ENCODE measurements around the gene GRM4. TPM values are rescaled to one million over a fixed set of nuclear protein-coding genes. Genes with fewer than 3 reads are reported as not detected.

GRM4 gene
- total RNA-seq, 2 donors from 2014 or later: not detected

DNA sequence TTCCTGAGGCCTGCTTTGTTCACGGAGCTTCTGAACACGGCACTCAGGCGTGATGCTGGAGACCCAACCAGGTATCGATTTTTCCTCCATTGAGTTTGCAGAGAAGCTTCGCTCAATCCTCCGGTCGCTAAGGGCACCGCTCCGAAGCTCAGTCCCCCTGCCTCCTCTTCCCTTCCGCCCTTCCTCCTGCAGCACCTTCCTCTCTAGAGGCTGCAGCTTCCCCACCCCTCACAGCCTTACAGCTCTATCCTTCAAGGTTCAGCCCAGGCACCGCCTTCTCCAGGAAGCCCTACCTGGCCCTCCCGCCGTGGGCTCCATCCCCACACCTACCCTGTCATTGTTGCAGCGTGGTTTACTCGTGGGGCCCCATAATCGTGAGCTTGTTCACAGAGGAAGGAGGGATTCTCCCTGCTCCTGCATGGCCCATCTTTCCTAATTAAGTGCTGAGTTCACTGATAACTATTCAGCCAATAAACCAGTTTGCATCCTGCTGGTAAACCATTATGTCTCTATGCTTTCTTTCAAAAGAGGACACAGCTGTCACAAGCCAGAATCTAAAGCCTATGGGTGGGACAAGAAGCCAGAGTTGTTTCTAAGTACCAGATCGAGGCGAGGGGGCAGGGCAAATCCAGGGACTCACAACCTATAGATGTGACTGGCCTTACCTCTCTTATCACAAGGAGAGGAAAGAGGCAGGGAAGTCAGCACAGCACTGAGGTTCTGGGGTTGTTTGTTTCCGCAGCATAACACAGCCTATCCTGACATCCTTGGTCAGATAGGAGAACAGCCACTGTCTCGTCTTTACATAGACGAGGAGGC, 152.0 kb downstream of the GRM4 start:
- DNase-seq (ENCODE audit: low spot score) (no peak), ATAC-seq (ENCODE audit: insufficient number of reproducible peaks, low FRiP score, low read depth) (no peak)
- Histone ChIP-seq H3K27me3 (replicated peaks; ENCODE audit: insufficient read depth) (no peaks in the 10 kb centered on the region), H3K9me3 (peaks cover 7% of the 10 kb centered on the region), H3K27ac (no peak overlapping the region), H3K36me3 (no peaks in the 10 kb centered on the region), H3K4me1 (ENCODE audit: control insufficient read depth in 1 of 2, low read depth in 2 of 2) (no peaks in the 10 kb centered on the region), H3K4me3 (no peak overlapping the region)
- TF ChIP-seq, protein P1, sequence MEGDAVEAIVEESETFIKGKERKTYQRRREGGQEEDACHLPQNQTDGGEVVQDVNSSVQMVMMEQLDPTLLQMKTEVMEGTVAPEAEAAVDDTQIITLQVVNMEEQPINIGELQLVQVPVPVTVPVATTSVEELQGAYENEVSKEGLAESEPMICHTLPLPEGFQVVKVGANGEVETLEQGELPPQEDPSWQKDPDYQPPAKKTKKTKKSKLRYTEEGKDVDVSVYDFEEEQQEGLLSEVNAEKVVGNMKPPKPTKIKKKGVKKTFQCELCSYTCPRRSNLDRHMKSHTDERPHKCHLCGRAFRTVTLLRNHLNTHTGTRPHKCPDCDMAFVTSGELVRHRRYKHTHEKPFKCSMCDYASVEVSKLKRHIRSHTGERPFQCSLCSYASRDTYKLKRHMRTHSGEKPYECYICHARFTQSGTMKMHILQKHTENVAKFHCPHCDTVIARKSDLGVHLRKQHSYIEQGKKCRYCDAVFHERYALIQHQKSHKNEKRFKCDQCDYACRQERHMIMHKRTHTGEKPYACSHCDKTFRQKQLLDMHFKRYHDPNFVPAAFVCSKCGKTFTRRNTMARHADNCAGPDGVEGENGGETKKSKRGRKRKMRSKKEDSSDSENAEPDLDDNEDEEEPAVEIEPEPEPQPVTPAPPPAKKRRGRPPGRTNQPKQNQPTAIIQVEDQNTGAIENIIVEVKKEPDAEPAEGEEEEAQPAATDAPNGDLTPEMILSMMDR (IDR thresholded peaks at IDR 0.05): no peak

DNA sequence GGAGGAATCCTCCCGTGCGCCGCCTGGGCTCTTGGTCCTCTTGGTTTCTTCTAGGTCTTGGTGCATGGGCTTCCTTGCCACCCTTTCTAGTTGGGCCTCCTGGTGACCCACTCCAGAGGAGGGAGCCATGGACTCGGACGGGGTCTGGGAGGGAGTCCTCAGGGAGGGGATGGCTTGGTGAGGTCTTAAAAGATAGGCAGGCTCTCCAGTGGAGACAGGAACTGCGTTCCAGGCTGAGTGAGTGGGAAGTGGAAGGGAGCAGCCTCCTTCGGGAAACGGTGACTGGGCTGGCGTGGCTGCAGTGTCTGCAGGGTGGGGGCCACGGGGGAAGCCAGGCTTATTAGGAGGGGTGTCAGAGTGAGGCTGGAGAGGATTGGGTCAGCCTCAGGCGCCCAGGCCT, 152.8 kb downstream of the GRM4 start:
- H3K9me3 ChIP-seq: peaks cover 7% of the 10 kb centered on the region
- no peak for DNase-seq (ENCODE audit: low spot score)
- no peaks in the 10 kb centered on the region for H3K36me3 ChIP-seq

DNA sequence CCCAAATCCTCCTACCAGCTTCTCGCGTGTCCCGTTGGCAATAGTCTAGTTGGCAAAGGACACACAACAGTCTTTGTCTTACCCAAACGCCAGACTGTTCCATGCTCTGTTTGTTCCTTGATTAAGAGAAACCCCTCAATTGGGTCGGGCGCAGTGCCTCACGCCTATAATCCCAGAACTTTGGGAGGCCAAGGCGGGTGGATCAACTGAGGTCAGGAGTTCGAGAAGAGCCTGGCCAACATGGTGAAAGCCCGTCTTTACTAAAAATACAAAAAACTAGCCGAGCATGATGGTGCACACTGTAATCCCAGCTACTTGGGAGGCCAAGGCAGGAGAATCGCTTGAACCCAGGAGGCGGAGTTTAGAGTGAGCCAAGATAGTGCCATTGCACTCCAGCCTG, 153.7 kb downstream of the GRM4 start:
- no peaks in the 10 kb centered on the region for H3K27me3 ChIP-seq (replicated peaks; ENCODE audit: insufficient read depth)
- TF ChIP-seq, protein P1 (IDR thresholded peaks at IDR 0.05): no peak

More for the DNA sequence above, 152.8 kb downstream of the GRM4 start:
- H3K4me3 ChIP-seq: no peak overlapping the region
- no peak overlapping the region for H3K27ac ChIP-seq
- H3K27me3 ChIP-seq (replicated peaks; ENCODE audit: insufficient read depth): no peaks in the 10 kb centered on the region
- H3K4me1 ChIP-seq (ENCODE audit: control insufficient read depth in 1 of 2, low read depth in 2 of 2): no peaks in the 10 kb centered on the region
- TF ChIP-seq, protein P1 (IDR thresholded peaks at IDR 0.05): no peak
- no peak for ATAC-seq (ENCODE audit: insufficient number of reproducible peaks, low FRiP score, low read depth)

DNA sequence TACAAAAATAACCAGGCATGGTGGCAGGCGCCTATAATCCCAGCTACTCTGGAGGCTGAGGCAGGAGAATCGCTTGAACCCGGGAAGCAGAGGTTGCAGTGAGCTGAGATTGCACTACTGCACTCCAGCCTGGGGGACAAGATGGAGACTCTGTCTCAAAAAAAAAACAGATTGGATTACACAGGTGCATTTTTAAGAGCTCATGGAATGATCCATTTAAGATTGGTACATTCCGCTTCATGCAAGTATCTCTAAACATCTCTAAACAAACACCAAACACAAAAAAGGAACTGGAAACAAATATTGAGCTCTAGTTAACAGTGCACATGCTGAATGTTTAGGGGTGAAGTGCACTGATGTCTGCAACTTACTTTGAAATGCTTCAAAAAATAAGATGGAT, 154.3 kb downstream of the GRM4 start:
- no peak for ATAC-seq (ENCODE audit: insufficient number of reproducible peaks, low FRiP score, low read depth)
- no peaks in the 10 kb centered on the region for H3K4me1 ChIP-seq (ENCODE audit: control insufficient read depth in 1 of 2, low read depth in 2 of 2)
- no peak overlapping the region for H3K27ac ChIP-seq
- TF ChIP-seq, protein P1 (IDR thresholded peaks at IDR 0.05): no peak
- H3K36me3 ChIP-seq: no peaks in the 10 kb centered on the region
- H3K4me3 ChIP-seq: no peak overlapping the region
- no peak for DNase-seq (ENCODE audit: low spot score)
- H3K9me3 ChIP-seq: no peaks in the 10 kb centered on the region
- H3K27me3 ChIP-seq (replicated peaks; ENCODE audit: insufficient read depth): no peaks in the 10 kb centered on the region

More for the DNA sequence above, 153.7 kb downstream of the GRM4 start:
- H3K27ac ChIP-seq: no peak overlapping the region
- H3K4me1 ChIP-seq (ENCODE audit: control insufficient read depth in 1 of 2, low read depth in 2 of 2): no peaks in the 10 kb centered on the region
- H3K36me3 ChIP-seq: no peaks in the 10 kb centered on the region
- DNase-seq (ENCODE audit: low spot score): no peak
- peaks cover 4% of the 10 kb centered on the region for H3K9me3 ChIP-seq
- ATAC-seq (ENCODE audit: insufficient number of reproducible peaks, low FRiP score, low read depth): no peak
- no peak overlapping the region for H3K4me3 ChIP-seq

DNA sequence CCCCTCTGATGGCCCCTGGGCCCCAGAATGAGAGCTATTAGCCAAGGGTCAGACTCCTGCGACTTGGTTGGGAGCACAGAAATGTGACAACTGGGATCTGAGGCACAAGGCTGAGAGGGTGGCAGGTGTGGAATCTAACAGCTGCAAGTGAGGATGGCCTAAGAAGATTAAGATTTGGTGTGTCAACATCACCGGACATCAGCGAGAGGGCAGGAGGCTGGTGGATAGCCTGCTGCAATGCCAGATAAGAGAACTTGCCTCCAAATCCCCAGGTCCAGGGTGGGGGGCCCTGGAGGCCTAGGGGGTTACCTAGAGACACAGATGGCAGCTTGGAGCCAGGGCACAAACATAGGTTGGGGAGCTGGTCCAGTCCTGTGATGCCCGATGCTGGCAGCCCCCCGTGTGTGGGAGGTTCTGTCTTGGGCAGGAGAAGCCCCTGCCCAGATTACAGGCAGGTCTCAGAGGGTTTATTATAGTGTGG, 155.8 kb downstream of the GRM4 start:
- H3K9me3 ChIP-seq: no peaks in the 10 kb centered on the region
- H3K27ac ChIP-seq: no peak overlapping the region
- ATAC-seq (ENCODE audit: insufficient number of reproducible peaks, low FRiP score, low read depth) (no peak), DNase-seq (ENCODE audit: low spot score) (no peak)
- H3K36me3 ChIP-seq: no peaks in the 10 kb centered on the region
- no peaks in the 10 kb centered on the region for H3K4me1 ChIP-seq (ENCODE audit: control insufficient read depth in 1 of 2, low read depth in 2 of 2)
- no peak overlapping the region for H3K4me3 ChIP-seq
- H3K27me3 ChIP-seq (replicated peaks; ENCODE audit: insufficient read depth): no peaks in the 10 kb centered on the region
- TF ChIP-seq, protein P1 (IDR thresholded peaks at IDR 0.05): no peak

Measured in thoracic aorta (tissue), 2 donors.